Measurements from ENCODE around the gene CCDC86. TPM values are rescaled to one million over a fixed set of nuclear protein-coding genes. Genes with fewer than 3 reads are reported as not detected.

Gene CCDC86
- total RNA-seq, 1 experiment from 2014 or later, result 17.6 TPM

- Histone ChIP-seq H3K36me3 (replicated peaks; ENCODE audit: control insufficient read depth, insufficient read depth, low read length) (peaks cover 49% of the 10 kb centered on the region), H3K4me3 (ENCODE audit: insufficient read depth, low read depth, low read length) (no peak overlapping the region), H3K27me3 (ENCODE audit: control insufficient read depth, insufficient read depth, low read length) (no peaks in the 10 kb centered on the region)
- DNase-seq, result no peak
Observed at GRCh38 chr11:60899977-60900376, 58.1 kb downstream of the CCDC86 start.

Other genes starting within 250 kb of the CCDC86 start
- not detected in 2 replicates for gene MS4A8, start 142.5 kb upstream of the CCDC86 start, total RNA-seq (2014; rRNA removed; shearing (Covaris generic))
- not detected in 2 replicates for gene MS4A18, start 117.4 kb upstream of the CCDC86 start, total RNA-seq (2014; rRNA removed; shearing (Covaris generic))
- gene MS4A15, start 85.2 kb upstream of the CCDC86 start, total RNA-seq (2014; rRNA removed; shearing (Covaris generic)), result 0.10 TPM in 1 of 2 replicates, not detected in the other
- not detected in 2 replicates for gene MS4A10, start 56.8 kb upstream of the CCDC86 start, total RNA-seq (2014; rRNA removed; shearing (Covaris generic))
- gene PTGDR2, start 13.8 kb downstream of the CCDC86 start, total RNA-seq (2014; rRNA removed; shearing (Covaris generic)), result 0.03 and 0.44 TPM in 2 replicates
- not detected in 2 replicates for gene ZP1, start 25.4 kb downstream of the CCDC86 start, total RNA-seq (2014; rRNA removed; shearing (Covaris generic))
- 93.8 and 123 TPM in 2 replicates for gene PRPF19, start 64.5 kb downstream of the CCDC86 start, total RNA-seq (2014; rRNA removed; shearing (Covaris generic))
- gene TMEM109, start 72.0 kb downstream of the CCDC86 start, total RNA-seq (2014; rRNA removed; shearing (Covaris generic)), result 30.6 and 35.1 TPM in 2 replicates
- gene TMEM132A, start 82.3 kb downstream of the CCDC86 start, total RNA-seq (2014; rRNA removed; shearing (Covaris generic)), result 66.0 and 73.9 TPM in 2 replicates
- gene SLC15A3, start 110.1 kb downstream of the CCDC86 start, total RNA-seq (2014; rRNA removed; shearing (Covaris generic)), result 2.7 and 6.1 TPM in 2 replicates
- gene CD6, start 129.6 kb downstream of the CCDC86 start, total RNA-seq (2014; rRNA removed; shearing (Covaris generic)), result not detected in 2 replicates